D721Med (cell line): ENCODE measurements around the gene MGAT5.

ENCODE experiments used
- DNase-seq: peaks from one replicate; pipeline ENCODE4 v3.0.0; 2011; ENCODE audit warnings: low spot score; ENCODE audit not compliant: insufficient read length
- FAIRE-seq: peaks from 2 replicates; lab custom pipeline; 2011; peaks lifted over from hg19 to GRCh38; lab: Jason Lieb, UNC
- TF ChIP-seq, protein P1 (sequence below): IDR thresholded peaks from 2 replicates; pipeline ENCODE4 v1.5.1; 2012; ENCODE audit warnings: mild to moderate bottlenecking, control low read depth; ENCODE audit not compliant: insufficient read depth; ENCODE audit errors: missing control alignments

The MGAT5 gene

DNA sequence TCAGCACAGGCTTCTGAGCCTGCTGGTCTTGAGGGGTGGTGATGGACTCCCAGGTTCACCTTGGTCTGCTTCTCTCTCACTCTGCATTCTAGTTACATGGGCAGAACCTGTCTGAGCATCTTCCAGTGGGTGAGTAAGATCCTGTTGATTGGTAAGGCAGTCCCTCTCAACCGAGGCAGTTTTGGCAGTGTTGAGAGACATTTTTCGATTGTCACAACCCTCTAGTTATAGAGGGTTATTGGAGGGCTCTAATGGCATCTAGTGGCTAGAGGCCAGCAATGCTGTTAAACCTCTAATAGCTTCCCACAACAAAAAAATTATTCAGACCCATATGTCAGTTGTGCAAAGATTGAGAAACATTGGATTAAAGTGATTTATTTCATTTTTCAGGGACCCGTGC is 9.3 kb upstream of the MGAT5 start:
- TF ChIP-seq, protein P1, sequence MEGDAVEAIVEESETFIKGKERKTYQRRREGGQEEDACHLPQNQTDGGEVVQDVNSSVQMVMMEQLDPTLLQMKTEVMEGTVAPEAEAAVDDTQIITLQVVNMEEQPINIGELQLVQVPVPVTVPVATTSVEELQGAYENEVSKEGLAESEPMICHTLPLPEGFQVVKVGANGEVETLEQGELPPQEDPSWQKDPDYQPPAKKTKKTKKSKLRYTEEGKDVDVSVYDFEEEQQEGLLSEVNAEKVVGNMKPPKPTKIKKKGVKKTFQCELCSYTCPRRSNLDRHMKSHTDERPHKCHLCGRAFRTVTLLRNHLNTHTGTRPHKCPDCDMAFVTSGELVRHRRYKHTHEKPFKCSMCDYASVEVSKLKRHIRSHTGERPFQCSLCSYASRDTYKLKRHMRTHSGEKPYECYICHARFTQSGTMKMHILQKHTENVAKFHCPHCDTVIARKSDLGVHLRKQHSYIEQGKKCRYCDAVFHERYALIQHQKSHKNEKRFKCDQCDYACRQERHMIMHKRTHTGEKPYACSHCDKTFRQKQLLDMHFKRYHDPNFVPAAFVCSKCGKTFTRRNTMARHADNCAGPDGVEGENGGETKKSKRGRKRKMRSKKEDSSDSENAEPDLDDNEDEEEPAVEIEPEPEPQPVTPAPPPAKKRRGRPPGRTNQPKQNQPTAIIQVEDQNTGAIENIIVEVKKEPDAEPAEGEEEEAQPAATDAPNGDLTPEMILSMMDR: peak; percentile 13
- FAIRE-seq (no peak), DNase-seq (no peak)

DNA sequence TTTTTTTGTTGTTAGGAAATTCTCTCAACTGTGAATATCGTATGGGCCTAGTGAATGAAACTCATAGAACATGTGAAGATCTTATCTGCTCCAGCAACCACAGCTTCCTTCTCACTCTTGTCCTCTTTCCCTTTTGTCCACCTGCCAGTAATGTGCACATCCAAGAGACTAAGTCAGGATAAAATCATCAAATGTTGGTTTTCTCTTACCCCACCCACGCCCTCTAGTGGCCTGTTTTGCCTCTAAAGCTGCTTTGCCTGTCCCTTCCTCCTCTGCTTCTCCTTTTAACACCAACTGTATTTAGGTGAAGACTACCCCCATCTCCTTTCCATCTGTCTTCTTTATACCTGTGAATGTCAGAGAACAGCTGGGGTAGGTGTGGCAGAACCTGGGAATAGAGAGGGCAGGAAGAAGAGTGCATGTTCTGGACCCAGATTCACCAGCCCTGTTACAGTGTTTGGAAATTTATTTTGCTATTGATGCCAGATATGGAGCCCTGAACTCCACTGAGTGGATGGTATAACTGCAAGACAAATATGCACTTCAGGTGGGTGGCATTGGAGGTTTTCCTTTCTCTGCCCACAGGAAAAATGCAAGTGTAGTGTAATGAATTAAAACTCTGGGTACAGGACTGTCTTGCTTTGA is 8.4 kb upstream of the MGAT5 start:
- DNase-seq (peak; percentile 23), FAIRE-seq (peak; percentile 38)
- TF ChIP-seq, protein P1: peak; percentile 83

DNA sequence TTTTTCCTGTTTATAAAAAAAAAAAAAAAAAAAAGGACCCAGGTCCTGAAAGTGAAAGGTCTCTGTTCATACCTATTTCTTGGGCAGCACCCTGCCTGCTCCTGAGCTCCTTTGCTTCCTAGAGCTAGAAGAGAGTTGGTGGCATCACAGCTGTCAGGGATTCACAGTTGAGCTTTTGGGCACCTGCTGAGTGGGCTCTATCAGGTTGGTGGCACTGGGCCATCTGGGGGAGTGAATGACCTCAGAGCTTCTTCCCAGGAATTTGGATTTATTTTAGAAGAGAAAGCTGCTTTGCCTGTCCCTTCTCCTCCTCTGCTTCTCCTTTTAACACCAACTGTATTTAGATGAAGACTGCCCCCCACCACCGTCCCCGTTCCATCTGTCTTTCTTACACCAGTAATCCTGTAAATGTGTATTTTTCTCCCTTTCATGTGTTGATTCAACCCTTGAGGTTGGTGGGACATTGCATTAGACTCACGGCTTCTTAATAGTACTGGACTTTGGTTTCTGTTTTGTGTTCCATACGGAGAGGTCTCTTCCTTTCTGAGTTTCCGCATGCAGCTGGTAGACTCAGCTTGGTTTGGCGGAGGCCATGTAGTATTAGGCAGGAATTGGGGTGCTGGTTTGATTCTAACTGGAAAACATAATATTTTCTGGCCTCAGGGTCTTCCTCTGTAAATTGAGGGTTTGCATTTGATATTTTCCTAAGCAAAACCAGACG is 7.6 kb upstream of the MGAT5 start:
- DNase-seq: no peak
- TF ChIP-seq, protein P1: no peak
- no peak for FAIRE-seq

DNA sequence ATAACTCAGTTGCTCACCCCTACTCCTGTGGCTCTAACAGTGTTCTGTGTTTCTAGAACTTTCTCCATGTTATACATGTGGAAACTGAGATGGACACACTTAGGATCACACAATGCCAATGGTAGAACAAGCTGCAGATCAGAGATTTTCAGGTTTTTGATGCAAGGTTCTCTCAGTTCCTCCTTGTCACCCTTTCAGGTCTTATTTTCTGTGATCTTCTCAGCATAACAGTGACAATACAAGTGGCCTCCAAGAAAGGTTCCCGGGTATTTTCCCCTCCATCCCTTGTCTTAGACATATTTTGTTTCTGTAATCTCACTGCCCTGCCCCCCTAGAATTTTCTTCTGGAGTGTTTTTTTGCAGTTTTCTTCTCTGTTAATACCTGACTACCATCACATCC is 6.2 kb upstream of the MGAT5 start:
- FAIRE-seq (no peak), DNase-seq (no peak)
- TF ChIP-seq, protein P1: no peak

DNA sequence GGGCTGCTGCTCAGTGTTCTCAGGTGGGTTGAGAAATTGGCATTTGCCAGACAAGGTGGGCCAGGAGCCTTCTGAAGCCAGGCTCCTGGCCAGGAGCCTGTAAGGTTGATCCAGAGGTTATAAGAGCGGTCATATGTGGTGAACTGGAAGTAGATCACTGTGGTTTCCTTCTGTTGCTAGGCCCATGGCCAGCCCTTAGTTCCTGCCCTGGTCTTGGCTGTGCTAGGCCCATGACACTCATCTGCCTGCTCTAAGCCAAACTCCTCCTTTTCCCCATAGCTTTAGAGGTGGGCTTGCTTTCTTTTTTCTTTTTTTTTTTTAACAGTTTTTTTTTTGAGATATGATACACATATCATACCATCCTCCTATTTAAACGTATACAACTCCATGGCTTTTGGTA is 5.0 kb upstream of the MGAT5 start:
- TF ChIP-seq, protein P1: no peak
- DNase-seq: no peak
- FAIRE-seq: no peak

DNA sequence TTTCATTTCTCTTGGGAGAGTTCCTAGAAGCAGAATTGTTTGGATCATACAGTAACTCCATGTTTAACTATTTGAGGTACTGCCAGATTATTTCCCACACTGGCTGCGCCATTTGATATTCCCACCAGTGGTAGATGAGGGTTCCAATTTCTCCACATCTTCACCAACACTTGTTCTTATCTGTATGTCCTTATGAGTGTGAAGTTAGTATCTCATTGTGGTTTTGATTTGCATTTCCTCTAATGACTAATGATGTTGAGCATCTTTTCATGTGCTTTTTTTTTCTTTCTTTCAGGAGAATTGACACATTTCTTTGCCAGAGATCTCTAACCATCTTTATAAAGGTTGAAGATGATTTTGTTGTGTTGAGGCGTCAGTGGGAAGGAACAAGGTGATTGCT is 4.1 kb upstream of the MGAT5 start:
- DNase-seq: no peak
- FAIRE-seq: no peak
- TF ChIP-seq, protein P1: no peak
